Fibroblast of lung (primary cell): ENCODE data around the gene HTR3E.

Source experiments
- CTCF ChIP-seq, 2 donors: IDR thresholded peaks in 1 of 2; conservative IDR thresholded peaks in 1 of 2; 1 replicate in 1 of 2; 2 replicates in 1 of 2; pipeline ENCODE4 v1.5.1; 2011 to 2012; ENCODE audit warnings: low read length in 2 of 2, control low read depth in 1 of 2, inconsistent platforms in 1 of 2, low read depth in 1 of 2, mild to moderate bottlenecking in 1 of 2
- EZH2 ChIP-seq: IDR thresholded peaks from 2 replicates; pipeline ENCODE4 v1.5.1; 2012; ENCODE audit warnings: low read length, control low read depth, mild to moderate bottlenecking; ENCODE audit errors: missing control alignments

- no peak for TF ChIP-seq EZH2
- TF ChIP-seq CTCF (conservative IDR thresholded peaks at IDR 0.05 in 1 of 2, IDR thresholded peaks at IDR 0.05 in 1 of 2; ENCODE audit: low read depth in 1 of 2, low read length in 2 of 2), result no peak
These were observed 37.2 kb downstream of the HTR3E start for GRCh38 chr3:184133840-184134745.
